Neuron (in vitro differentiated cells): ENCODE results near the gene KLHL29.

Source experiments
- H2AFZ ChIP-seq: one replicate; pipeline ENCODE4 v1.6.1; 2013; ENCODE audit warnings: low read depth, mild to moderate bottlenecking, inconsistent platforms, low read length, moderate library complexity
- H3K27me3 ChIP-seq: one replicate; pipeline ENCODE4 v1.6.1; 2013; ENCODE audit warnings: low read length; ENCODE audit not compliant: insufficient read depth
- H3K36me3 ChIP-seq: one replicate; pipeline ENCODE4 v1.6.1; 2013; ENCODE audit warnings: low read length; ENCODE audit not compliant: insufficient read depth
- H3K4me1 ChIP-seq: one replicate; pipeline ENCODE4 v1.6.1; 2013; ENCODE audit warnings: low read length; ENCODE audit not compliant: insufficient read depth
- H3K4me3 ChIP-seq: 2 replicates; pipeline ENCODE4 v1.5.1; 2013; ENCODE audit warnings: mild to moderate bottlenecking, low read length, moderate library complexity
- H3K9me3 ChIP-seq: one replicate; pipeline ENCODE4 v1.6.1; 2013; ENCODE audit warnings: low read length

The KLHL29 gene

GRCh38 chr2:23434721-23435121 is 49.7 kb downstream of the KLHL29 start:
- Histone ChIP-seq H3K9me3 (no peaks in the 10 kb centered on the region), H3K36me3 (no peaks in the 10 kb centered on the region), H3K4me3 (no peak overlapping the region), H2AFZ (no peak overlapping the region), H3K27me3 (no peaks in the 10 kb centered on the region), H3K4me1 (peaks cover 17% of the 10 kb centered on the region)

DNA sequence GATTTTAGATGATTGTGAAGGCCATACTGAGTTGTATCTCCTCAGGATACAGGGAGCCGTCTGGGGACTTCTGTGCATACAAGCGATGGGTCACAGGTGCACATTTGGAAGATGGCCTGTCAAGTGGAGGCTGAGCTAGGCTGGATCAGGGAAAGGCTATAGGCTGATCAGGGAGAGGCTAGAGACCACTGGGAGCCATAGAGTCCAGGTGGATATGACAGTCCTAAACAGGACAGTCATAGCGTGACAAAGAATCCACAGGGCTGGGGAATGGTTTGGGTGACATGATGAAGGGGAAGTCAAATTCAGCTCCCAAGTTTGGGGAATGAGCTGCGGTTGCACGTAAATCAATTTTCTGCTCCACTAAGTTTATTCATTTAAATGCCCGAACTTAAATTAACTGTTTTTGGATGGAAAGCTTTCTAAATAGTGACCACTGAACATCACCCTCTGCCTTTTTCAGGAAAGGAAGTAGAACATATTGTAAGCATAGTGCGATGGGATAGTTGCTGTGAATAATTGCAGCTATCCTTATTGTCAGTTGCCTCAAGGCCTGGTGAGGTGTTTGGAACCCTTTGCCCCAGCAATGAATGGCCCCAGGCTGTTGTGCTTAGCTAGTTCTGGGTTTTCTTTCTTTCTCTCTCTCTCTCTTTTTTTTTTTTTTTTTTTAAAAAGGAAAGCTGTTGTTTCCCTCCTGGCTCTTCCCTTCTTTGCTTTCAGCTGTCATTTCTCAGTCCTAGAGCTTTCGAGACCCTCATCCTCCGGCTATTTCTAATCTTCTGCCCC is 50.5 kb downstream of the KLHL29 start:
- Histone ChIP-seq H3K4me3 (no peak overlapping the region), H3K36me3 (no peaks in the 10 kb centered on the region), H2AFZ (no peak overlapping the region), H3K9me3 (no peaks in the 10 kb centered on the region), H3K4me1 (peaks cover 17% of the 10 kb centered on the region), H3K27me3 (no peaks in the 10 kb centered on the region)

DNA sequence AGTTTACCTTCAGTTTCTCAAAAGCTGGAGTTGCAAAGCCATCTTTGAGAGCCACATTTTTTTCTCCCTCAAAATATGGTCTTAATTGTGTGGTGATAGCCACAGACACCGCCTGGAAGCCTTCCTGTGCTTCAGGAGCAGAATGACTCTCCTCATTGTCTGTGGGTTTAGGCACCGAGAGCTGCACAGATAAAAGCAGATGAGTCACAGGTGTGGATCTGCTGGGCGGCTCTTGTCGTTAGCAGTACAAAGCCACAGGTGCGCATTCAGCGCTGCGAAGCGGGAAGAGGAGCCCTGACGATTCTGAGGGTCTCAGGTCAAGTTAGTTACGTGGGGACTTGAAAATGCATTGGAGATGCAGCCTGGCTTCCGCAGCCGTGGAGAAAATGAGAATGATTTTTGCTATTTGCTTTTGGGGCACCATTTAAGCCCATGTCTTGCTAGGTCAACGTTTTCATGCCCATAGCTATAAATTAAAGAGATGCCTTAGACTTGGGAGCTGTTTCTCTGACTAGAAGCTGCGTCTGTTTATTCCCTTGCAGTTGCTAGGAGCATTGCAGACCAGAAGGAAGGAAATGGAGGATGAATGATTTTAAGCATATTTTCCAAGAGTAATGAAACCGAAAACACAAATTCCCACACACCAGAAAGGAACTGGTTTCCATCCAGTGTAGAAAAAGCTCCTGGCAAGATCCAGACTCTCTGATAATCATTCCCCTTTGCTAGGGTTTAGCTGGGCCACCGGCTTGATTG is 51.5 kb downstream of the KLHL29 start:
- Histone ChIP-seq H2AFZ (no peak overlapping the region), H3K36me3 (no peaks in the 10 kb centered on the region), H3K9me3 (peaks cover under 1% of the 10 kb centered on the region), H3K4me3 (no peak overlapping the region), H3K27me3 (no peaks in the 10 kb centered on the region), H3K4me1 (peaks cover 17% of the 10 kb centered on the region)

GRCh38 chr2:23441414-23441813 is 56.4 kb downstream of the KLHL29 start:
- no peaks in the 10 kb centered on the region for H3K36me3 ChIP-seq
- H3K4me1 ChIP-seq = peaks cover 2% of the 10 kb centered on the region
- no peak overlapping the region for H3K4me3 ChIP-seq
- no peaks in the 10 kb centered on the region for H3K27me3 ChIP-seq
- H3K9me3 ChIP-seq = peaks cover 8% of the 10 kb centered on the region
- no peak overlapping the region for H2AFZ ChIP-seq

DNA sequence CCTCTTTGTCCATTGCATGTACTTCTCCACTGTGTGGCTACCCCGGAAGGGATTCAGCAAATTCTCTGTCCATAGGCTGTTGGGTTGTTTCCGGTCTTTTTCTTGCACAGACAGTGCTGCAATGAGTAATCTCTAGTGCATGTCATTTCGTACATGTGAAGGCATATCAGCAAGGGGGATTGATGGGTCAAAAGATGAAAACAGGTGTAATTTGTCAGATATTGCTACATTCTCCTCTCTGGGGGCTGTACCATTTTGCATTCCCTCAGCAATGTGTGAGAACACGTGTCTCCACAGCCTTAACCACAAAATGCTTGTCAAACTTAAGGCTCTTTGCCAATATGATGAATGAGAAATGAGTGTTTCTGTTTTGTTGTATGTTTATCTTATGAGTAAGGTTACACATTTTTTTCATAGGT is 60.5 kb downstream of the KLHL29 start:
- H3K9me3 ChIP-seq = peaks cover 13% of the 10 kb centered on the region
- peaks cover 3% of the 10 kb centered on the region for H3K4me1 ChIP-seq
- H2AFZ ChIP-seq = no peak overlapping the region
- no peak overlapping the region for H3K4me3 ChIP-seq
- no peaks in the 10 kb centered on the region for H3K36me3 ChIP-seq
- H3K27me3 ChIP-seq = no peaks in the 10 kb centered on the region

DNA sequence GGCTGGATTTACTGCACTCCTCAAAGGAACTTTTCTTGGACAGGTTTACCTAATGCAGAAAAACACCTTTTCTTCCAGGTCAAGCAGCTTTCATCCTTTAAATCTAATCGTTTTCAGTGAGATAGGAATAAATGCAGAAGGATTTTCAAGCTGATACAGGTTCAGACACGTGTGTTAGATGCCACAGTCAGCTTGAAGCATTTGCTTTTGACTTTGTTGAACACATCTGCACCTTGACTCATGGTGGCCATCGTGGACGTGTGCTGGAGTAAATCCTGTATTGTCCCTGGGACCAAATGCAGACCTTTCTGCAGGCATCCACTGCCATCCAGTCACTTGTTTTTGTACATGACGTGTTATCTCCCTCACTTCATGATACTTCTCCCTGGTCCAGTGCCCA is 61.9 kb downstream of the KLHL29 start:
- H3K27me3 ChIP-seq = no peaks in the 10 kb centered on the region
- H3K4me1 ChIP-seq = peaks cover 3% of the 10 kb centered on the region
- no peak overlapping the region for H3K4me3 ChIP-seq
- peaks cover 9% of the 10 kb centered on the region for H3K9me3 ChIP-seq
- H2AFZ ChIP-seq = no peak overlapping the region
- no peaks in the 10 kb centered on the region for H3K36me3 ChIP-seq

DNA sequence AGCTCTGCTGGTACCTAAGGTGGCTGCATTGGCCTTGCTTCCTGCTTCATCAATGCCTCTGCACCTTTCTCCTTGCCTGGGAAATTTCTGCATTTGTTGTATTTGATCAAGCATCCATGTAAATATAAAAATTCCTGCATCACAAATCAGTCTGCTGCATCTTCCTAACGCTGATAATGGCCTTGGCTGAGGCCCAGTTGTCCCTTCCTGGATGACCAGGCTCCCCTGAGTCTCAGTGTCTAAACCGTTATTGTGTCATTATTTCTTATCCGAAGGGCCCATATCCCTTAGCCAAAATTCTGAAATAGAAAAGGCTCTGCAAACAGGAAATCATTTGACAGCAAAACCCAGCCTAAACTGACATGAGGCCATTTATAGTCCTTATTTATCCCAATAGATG is 62.4 kb downstream of the KLHL29 start:
- Histone ChIP-seq H3K27me3 (no peaks in the 10 kb centered on the region), H3K4me1 (peaks cover 6% of the 10 kb centered on the region), H2AFZ (no peak overlapping the region), H3K36me3 (no peaks in the 10 kb centered on the region), H3K4me3 (no peak overlapping the region), H3K9me3 (peaks cover 7% of the 10 kb centered on the region)

GRCh38 chr2:23448906-23449305 is 63.9 kb downstream of the KLHL29 start:
- peaks cover 4% of the 10 kb centered on the region for H3K9me3 ChIP-seq
- no peaks in the 10 kb centered on the region for H3K27me3 ChIP-seq
- no peak overlapping the region for H2AFZ ChIP-seq
- H3K4me3 ChIP-seq = no peak overlapping the region
- H3K4me1 ChIP-seq = peaks cover 21% of the 10 kb centered on the region
- H3K36me3 ChIP-seq = no peaks in the 10 kb centered on the region

- Histone ChIP-seq H2AFZ (no peak overlapping the region), H3K9me3 (peaks cover 4% of the 10 kb centered on the region), H3K27me3 (no peaks in the 10 kb centered on the region), H3K4me3 (no peak overlapping the region), H3K4me1 (peaks cover 26% of the 10 kb centered on the region), H3K36me3 (no peaks in the 10 kb centered on the region)
These were observed 64.4 kb downstream of the KLHL29 start for GRCh38 chr2:23449413-23449812.

DNA sequence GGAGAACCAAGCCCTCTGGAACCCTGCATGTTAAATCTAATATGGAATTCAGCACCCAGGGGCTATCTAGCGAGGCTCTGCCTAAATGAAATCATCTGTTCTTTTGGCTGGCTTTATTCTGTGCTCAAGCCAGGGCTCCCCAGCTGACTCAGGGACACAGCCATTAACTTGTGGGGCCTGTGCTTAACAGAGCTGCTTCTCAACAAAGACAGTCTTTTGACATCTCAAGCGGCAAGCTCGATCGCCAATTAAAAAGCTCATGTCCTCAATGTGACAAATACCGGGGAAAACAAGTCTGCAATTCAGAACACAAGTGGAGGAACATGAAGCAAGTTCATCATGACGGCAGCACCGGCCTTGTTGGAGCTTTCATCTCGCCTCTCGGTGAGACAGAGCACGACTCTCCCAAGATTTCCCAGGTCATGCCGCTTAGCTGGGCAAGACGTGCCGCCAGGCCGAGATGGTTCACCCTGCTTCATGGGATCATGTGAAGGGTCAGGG is 64.9 kb downstream of the KLHL29 start:
- Histone ChIP-seq H2AFZ (no peak overlapping the region), H3K4me3 (no peak overlapping the region), H3K4me1 (peaks cover 31% of the 10 kb centered on the region), H3K9me3 (peaks cover 4% of the 10 kb centered on the region), H3K27me3 (no peaks in the 10 kb centered on the region), H3K36me3 (no peaks in the 10 kb centered on the region)

DNA sequence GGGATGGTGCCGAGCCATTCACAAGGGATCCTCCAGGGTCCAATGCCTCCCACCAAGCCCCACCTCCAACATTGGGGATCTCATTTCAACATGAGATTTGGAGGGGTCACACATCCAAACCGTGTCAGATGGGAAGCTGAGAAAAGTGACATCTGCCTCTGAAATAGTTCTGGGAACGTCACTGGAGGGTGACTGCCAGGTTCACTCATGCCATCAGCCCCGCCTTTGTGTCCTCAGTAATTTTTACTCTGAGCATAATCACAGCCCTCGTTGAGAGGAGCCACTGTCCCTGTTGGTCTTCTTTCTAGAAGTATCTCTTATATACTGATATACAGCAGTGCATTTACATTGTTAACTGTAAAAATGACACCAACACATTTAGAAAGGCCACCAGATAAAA is 67.4 kb downstream of the KLHL29 start:
- peaks cover 45% of the 10 kb centered on the region for H3K4me1 ChIP-seq
- no peaks in the 10 kb centered on the region for H3K27me3 ChIP-seq
- H3K4me3 ChIP-seq = no peak overlapping the region
- H3K36me3 ChIP-seq = no peaks in the 10 kb centered on the region
- H3K9me3 ChIP-seq = peaks cover 4% of the 10 kb centered on the region
- no peak overlapping the region for H2AFZ ChIP-seq

- Histone ChIP-seq H3K9me3 (peaks cover 4% of the 10 kb centered on the region), H2AFZ (no peak overlapping the region), H3K36me3 (no peaks in the 10 kb centered on the region), H3K4me1 (peaks cover 45% of the 10 kb centered on the region), H3K27me3 (no peaks in the 10 kb centered on the region), H3K4me3 (no peak overlapping the region)
These were observed 68.0 kb downstream of the KLHL29 start for GRCh38 chr2:23452853-23453420.

DNA sequence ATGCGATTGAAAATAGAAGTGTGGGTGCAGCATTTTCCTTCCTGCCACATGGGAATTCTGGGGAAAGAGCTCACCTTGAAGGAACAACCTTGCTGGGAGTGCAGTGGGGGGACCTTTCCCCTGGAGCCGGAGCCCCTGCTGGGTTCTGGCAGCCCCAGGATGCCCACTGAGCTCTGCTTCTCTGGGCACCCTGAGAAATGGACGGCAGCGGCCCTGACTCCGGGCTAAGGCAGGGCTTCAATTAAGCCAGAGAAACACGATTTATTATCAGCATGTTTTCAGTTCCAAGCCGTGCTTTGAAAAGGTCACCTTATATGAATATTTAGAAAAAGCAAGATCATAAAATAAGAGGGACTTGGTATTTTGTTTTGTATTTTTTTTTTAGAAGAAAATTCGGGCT is 68.5 kb downstream of the KLHL29 start:
- Histone ChIP-seq H2AFZ (no peak overlapping the region), H3K9me3 (peaks cover 4% of the 10 kb centered on the region), H3K27me3 (no peaks in the 10 kb centered on the region), H3K4me1 (peaks cover 45% of the 10 kb centered on the region), H3K36me3 (no peaks in the 10 kb centered on the region), H3K4me3 (no peak overlapping the region)
